IMR-90 (cell line): ENCODE results near the gene DYSF.

Experiments
- CEBPB ChIP-seq: IDR thresholded peaks from 2 replicates; pipeline ENCODE4 v1.6.1; 2012; ENCODE audit warnings: low read depth, low read length, improper control_type of control experiment
- MXI1 ChIP-seq: IDR thresholded peaks from 2 replicates; pipeline ENCODE4 v1.6.1; 2012; ENCODE audit warnings: low read depth, mild to moderate bottlenecking, low read length, moderate library complexity, borderline replicate concordance
- RAD21 ChIP-seq: IDR thresholded peaks from 2 replicates; pipeline ENCODE4 v1.6.1; 2012; ENCODE audit warnings: low read length, improper control_type of control experiment
- USF2 ChIP-seq: fragments of 150-350 bp; IDR thresholded peaks from 2 replicates; pipeline ENCODE4 v1.6.1; 2017; ENCODE audit warnings: mild to moderate bottlenecking, antibody characterized with exemption, low read length, low read depth
- TF ChIP-seq, protein P1 (sequence below): conservative IDR thresholded peaks from 2 replicates; pipeline ENCODE4 v1.5.1; 2012; ENCODE audit warnings: mild to moderate bottlenecking, low read depth, low read length, improper control_type of control experiment

- no peak for TF ChIP-seq CEBPB
- TF ChIP-seq RAD21 = no peak
- no peak for TF ChIP-seq USF2
- no peak for TF ChIP-seq MXI1
- TF ChIP-seq, protein P1, sequence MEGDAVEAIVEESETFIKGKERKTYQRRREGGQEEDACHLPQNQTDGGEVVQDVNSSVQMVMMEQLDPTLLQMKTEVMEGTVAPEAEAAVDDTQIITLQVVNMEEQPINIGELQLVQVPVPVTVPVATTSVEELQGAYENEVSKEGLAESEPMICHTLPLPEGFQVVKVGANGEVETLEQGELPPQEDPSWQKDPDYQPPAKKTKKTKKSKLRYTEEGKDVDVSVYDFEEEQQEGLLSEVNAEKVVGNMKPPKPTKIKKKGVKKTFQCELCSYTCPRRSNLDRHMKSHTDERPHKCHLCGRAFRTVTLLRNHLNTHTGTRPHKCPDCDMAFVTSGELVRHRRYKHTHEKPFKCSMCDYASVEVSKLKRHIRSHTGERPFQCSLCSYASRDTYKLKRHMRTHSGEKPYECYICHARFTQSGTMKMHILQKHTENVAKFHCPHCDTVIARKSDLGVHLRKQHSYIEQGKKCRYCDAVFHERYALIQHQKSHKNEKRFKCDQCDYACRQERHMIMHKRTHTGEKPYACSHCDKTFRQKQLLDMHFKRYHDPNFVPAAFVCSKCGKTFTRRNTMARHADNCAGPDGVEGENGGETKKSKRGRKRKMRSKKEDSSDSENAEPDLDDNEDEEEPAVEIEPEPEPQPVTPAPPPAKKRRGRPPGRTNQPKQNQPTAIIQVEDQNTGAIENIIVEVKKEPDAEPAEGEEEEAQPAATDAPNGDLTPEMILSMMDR = no peak
Measured at GRCh38 chr2:71669628-71670429, 216.5 kb downstream of the DYSF start.
